Spleen (tissue), 11 donors: Measurements from ENCODE around the gene MAN1A2. TPM values are rescaled to one million over a fixed set of nuclear protein-coding genes. Genes with fewer than 3 reads are reported as not detected.
A peak's percentile ranks its signal among the peaks of the same experiment; 100 is the strongest.

Source experiments
- DNase-seq: peaks from one replicate; pipeline ENCODE4 v3.0.0-alpha.2; 2020
- H3K27ac ChIP-seq, 8 donors: fragments of 200-600 bp; sonication (generic) in 7 of 8; 1 replicate in 4 of 8; 2 replicates in 4 of 8; pipeline versions ENCODE4 v1.5.0 to v1.8.0; 2016 to 2021; ENCODE audit warnings: inconsistent platforms in 4 of 8, mild to moderate bottlenecking in 4 of 8, moderate library complexity in 1 of 8
- H3K27me3 ChIP-seq, 7 donors: fragments of 200-600 bp; sonication (generic) in 6 of 7; replicated peaks in 1 of 7; 1 replicate in 4 of 7; 2 replicates in 3 of 7; pipeline versions ENCODE4 v1.5.0 to v1.8.0; 2016 to 2021; ENCODE audit warnings: inconsistent platforms in 3 of 7, mild to moderate bottlenecking in 1 of 7
- H3K36me3 ChIP-seq, 6 donors: fragments of 200-600 bp; sonication (generic) in 5 of 6; 1 replicate in 4 of 6; 2 replicates in 2 of 6; pipeline versions ENCODE4 v1.5.0 to v1.8.0; 2016 to 2021; ENCODE audit warnings: inconsistent platforms in 2 of 6
- H3K4me1 ChIP-seq, 6 donors: fragments of 200-600 bp; sonication (generic) in 5 of 6; 1 replicate in 3 of 6; 2 replicates in 3 of 6; pipeline versions ENCODE4 v1.5.0 to v1.8.0; 2016 to 2021; ENCODE audit warnings: inconsistent platforms in 3 of 6
- H3K4me3 ChIP-seq, 8 donors: fragments of 200-600 bp; sonication (generic) in 7 of 8; 1 replicate in 4 of 8; 2 replicates in 4 of 8; pipeline versions ENCODE4 v1.5.0 to v1.8.0; 2016 to 2021; ENCODE audit warnings: inconsistent platforms in 4 of 8, mild to moderate bottlenecking in 4 of 8, moderate library complexity in 2 of 8
- H3K9me3 ChIP-seq, 8 donors: fragments of 200-600 bp; sonication (generic) in 7 of 8; 1 replicate in 4 of 8; 2 replicates in 4 of 8; pipeline versions ENCODE4 v1.5.0 to v1.8.0; 2016 to 2021; ENCODE audit warnings: inconsistent platforms in 4 of 8
- POLR2A ChIP-seq, 3 donors: fragments of 450-650 bp; IDR thresholded peaks; one replicate each; pipeline ENCODE4 v1.5.1; 2017; ENCODE audit warnings: antibody characterized with exemption in 3 of 3, mild to moderate bottlenecking in 1 of 3
- POLR2AphosphoS5 ChIP-seq, 3 donors: sonication (generic); formaldehyde crosslinking; IDR thresholded peaks; one replicate each; pipeline ENCODE4 v1.5.1; 2017; ENCODE audit warnings: antibody characterized with exemption in 3 of 3
- WGBS, 5 donors: extraction: QIAGEN DNeasy Blood & Tissue Kit in 3 of 5; methylation state at CpG; one replicate each; pipeline versions ENCODE4 v1.1.5 to v1.1.7; 2013 to 2018; 5-methylcytosine and 5-hydroxymethylcytosine counted together
- intact Hi-C: fragments of 100-400 bp; cut with DNase I; formaldehyde crosslinking; loops from one replicate; pipeline ENCODE4 v1.15.0; 2023; ENCODE audit warnings: low total_unique reads
- polyA plus RNA-seq, 3 donors: library from polyadenylated mRNA; stranded (reverse); fragments of 200-250 nt; gene quantifications; one replicate each; pipeline ENCODE4 v1.2.1, GENCODE V29; 2013
- total RNA-seq, 7 donors: library from RNA; depleted of rRNA in 3 of 7; stranded (reverse); fragments of >200 nt in 3 of 7; fragmentation: NEBNext Ultra II Directional in 4 of 7; extraction: Animal tissue kit (Norgen Biotek cat#: 25700) in 4 of 7; gene quantifications; one replicate each; pipeline versions ENCODE4 v1.1.0 to v1.2.1, GENCODE V29; 2016 to 2021
- TF ChIP-seq, protein P1 (sequence below), 11 experiments: fragments of 200-600 bp in 7 of 11; fragments of 450-650 bp in 4 of 11; sonication (generic) in 4 of 11; IDR thresholded peaks in 8 of 11; conservative IDR thresholded peaks in 3 of 11; 1 replicate in 7 of 11; 2 replicates in 4 of 11; pipeline versions ENCODE4 v1.4.0 to v1.8.0; 2016 to 2021; ENCODE audit warnings: antibody characterized with exemption in 11 of 11, inconsistent platforms in 4 of 11, mild to moderate bottlenecking in 1 of 11
- donor health status: healthy with polysubstance abuse.
- donor health status: DM: no; HTN: no; CAD: no; lungs with moderate emphysema.
- donor health status: DM: no; HTN: no; CAD: no.
- donor health status: Bipolar disorder and iron deficiency.
- donor health status: healthy.
- donor health status: DM: no; HTN: no; CAD: no.
- donor health status: DM: yes; HTN: yes; CAD: no.

The MAN1A2 gene
- total and polyA plus RNA-seq, 10 donors = 4.1 to 52.4 (median 42.6) TPM

DNA sequence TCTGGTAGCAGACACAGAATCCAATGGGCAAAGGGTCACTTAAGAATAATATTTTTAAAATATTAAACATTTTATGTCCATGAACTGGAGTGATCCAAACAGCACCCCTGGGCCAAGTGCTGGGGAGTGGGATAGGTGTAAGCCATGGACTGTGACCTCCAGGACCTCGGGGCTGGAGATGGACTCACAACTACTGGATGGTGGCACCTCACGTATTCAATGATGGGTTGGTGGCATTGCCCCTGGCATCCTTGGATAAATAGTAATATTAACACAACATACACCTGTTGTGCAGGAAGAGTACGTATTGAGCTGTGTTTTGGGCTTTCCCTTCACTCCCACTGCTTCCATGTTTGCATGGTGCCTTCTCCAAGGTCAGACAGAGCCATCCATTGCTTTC is 199.3 kb downstream of the MAN1A2 start:
- Histone ChIP-seq H3K4me3 (no peak overlapping the region), H3K36me3 (no peaks in the 10 kb centered on the region), H3K9me3 (no peaks in the 10 kb centered on the region), H3K27me3 (no peaks in the 10 kb centered on the region), H3K27ac (no peak overlapping the region), H3K4me1 (no peaks in the 10 kb centered on the region)
- TF ChIP-seq POLR2A (IDR thresholded peaks at IDR 0.05) (no peak), POLR2AphosphoS5 (IDR thresholded peaks at IDR 0.05) (no peak)
- TF ChIP-seq, protein P1, sequence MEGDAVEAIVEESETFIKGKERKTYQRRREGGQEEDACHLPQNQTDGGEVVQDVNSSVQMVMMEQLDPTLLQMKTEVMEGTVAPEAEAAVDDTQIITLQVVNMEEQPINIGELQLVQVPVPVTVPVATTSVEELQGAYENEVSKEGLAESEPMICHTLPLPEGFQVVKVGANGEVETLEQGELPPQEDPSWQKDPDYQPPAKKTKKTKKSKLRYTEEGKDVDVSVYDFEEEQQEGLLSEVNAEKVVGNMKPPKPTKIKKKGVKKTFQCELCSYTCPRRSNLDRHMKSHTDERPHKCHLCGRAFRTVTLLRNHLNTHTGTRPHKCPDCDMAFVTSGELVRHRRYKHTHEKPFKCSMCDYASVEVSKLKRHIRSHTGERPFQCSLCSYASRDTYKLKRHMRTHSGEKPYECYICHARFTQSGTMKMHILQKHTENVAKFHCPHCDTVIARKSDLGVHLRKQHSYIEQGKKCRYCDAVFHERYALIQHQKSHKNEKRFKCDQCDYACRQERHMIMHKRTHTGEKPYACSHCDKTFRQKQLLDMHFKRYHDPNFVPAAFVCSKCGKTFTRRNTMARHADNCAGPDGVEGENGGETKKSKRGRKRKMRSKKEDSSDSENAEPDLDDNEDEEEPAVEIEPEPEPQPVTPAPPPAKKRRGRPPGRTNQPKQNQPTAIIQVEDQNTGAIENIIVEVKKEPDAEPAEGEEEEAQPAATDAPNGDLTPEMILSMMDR (IDR thresholded peaks at IDR 0.05 in 8 of 11, conservative IDR thresholded peaks at IDR 0.05 in 3 of 11) = no peak
- intact Hi-C loops = no loop called here
- no peak for DNase-seq
- WGBS, 5 donors = 71 to 87% (median 81%) methylated on average over 3 of the region's 3 CpGs

DNA sequence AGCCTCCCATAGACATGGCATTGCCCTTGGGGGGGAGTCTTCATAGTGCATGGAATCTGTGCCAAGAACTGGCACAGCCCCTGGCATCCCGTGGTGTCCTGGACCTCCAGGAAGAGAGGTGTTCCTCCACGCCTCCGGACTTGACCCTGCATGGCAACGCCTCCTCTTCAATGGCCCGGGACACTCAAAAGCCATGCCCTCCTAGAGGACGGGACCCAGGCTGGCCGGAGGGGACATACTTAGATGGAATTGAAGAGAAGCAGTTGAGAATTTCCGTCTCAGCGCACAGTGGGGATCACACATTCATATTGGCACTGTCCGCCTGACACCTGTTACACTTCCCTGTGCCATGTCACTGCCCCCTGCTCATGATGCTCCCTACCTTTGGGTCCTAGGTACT is 200.2 kb downstream of the MAN1A2 start:
- intact Hi-C loops = no loop called here
- no peak for TF ChIP-seq POLR2AphosphoS5 (IDR thresholded peaks at IDR 0.05)
- TF ChIP-seq, protein P1 (IDR thresholded peaks at IDR 0.05 in 8 of 11, conservative IDR thresholded peaks at IDR 0.05 in 3 of 11) = no peak
- TF ChIP-seq POLR2A (IDR thresholded peaks at IDR 0.05) = no peak
- WGBS, 5 donors = 88 to 96% (median 94%) methylated on average over 10 of the region's 10 CpGs

GRCh38 chr1:117567976-117568375 is 200.7 kb downstream of the MAN1A2 start:
- intact Hi-C loops = no loop called here
- H3K27me3 ChIP-seq = no peaks in the 10 kb centered on the region
- no peaks in the 10 kb centered on the region for H3K9me3 ChIP-seq
- peaks cover 0 to 9% (median 8%) of the 10 kb centered on the region in 6 donors for H3K4me1 ChIP-seq
- no peak for TF ChIP-seq POLR2A (IDR thresholded peaks at IDR 0.05)
- TF ChIP-seq POLR2AphosphoS5 (IDR thresholded peaks at IDR 0.05) = no peak
- TF ChIP-seq, protein P1 (IDR thresholded peaks at IDR 0.05 in 8 of 11, conservative IDR thresholded peaks at IDR 0.05 in 3 of 11) = no peak
- H3K27ac ChIP-seq = no peak overlapping the region
- H3K4me3 ChIP-seq = no peak overlapping the region
- no peak for DNase-seq
- 63 to 83% (median 76%) methylated on average over 3 of the region's 3 CpGs for WGBS, 5 donors
- no peaks in the 10 kb centered on the region for H3K36me3 ChIP-seq

More for the DNA sequence above, 200.2 kb downstream of the MAN1A2 start:
- Histone ChIP-seq H3K27me3 (no peaks in the 10 kb centered on the region), H3K4me1 (peaks cover 0 to 3% (median 3%) of the 10 kb centered on the region in 6 donors), H3K27ac (no peak overlapping the region), H3K9me3 (no peaks in the 10 kb centered on the region), H3K4me3 (no peak overlapping the region), H3K36me3 (no peaks in the 10 kb centered on the region)
- DNase-seq = peak; percentile 64

DNA sequence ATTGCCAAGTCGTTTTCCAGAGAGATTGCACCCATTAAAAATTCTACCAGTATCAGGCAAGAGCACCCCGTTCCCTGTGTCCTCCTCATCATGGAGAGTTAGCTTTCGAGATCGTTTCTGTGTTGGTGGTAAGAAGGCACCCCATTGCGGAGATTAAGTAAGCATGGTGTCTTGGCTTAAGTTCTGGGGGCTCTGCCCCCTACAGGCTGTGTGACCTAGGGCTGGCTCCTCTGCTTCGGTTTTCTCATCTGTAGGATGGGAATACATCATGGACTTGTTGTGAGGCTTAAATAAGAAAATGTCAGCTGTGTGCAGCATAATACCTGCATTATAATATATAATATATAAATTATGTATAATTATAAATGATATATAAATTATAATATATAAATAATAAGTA is 201.8 kb downstream of the MAN1A2 start:
- 85 to 93% (median 90%) methylated on average over 6 of the region's 6 CpGs for WGBS, 5 donors
- H3K36me3 ChIP-seq = no peaks in the 10 kb centered on the region
- no peaks in the 10 kb centered on the region for H3K27me3 ChIP-seq
- no peak for DNase-seq
- H3K4me1 ChIP-seq = peaks cover 0 to 17% (median 16%) of the 10 kb centered on the region in 6 donors
- H3K4me3 ChIP-seq = no peak overlapping the region
- intact Hi-C loops = no loop called here
- H3K9me3 ChIP-seq = no peaks in the 10 kb centered on the region
- no peak overlapping the region for H3K27ac ChIP-seq
- no peak for TF ChIP-seq POLR2A (IDR thresholded peaks at IDR 0.05)

DNA sequence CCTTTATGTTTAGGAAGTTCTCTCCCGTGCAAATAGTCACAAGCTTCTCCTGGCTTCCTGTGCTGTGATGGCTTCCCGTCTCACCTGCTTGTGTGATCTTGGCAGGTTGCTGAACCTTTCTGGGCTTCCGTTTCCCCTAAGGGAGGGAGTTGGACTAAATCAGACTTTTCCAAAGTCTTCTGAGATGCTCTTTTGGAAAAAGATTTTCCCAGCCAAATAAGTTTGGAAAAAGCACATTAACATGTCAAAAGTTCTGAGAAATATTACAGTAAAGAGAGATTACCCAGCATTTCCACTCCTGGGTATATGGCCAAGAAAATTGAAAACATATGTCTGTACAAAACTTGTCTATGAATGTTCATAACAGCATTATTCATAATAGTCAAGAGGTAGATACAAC is 202.6 kb downstream of the MAN1A2 start:
- 47 to 61% (median 53%) methylated on average over 3 of the region's 3 CpGs for WGBS, 5 donors
- no peaks in the 10 kb centered on the region for H3K27me3 ChIP-seq
- H3K4me1 ChIP-seq = peaks cover 0 to 17% (median 16%) of the 10 kb centered on the region in 6 donors
- DNase-seq = no peak
- H3K27ac ChIP-seq = no peak overlapping the region
- no peak overlapping the region for H3K4me3 ChIP-seq
- TF ChIP-seq, protein P1 (IDR thresholded peaks at IDR 0.05 in 8 of 11, conservative IDR thresholded peaks at IDR 0.05 in 3 of 11) = no peak
- TF ChIP-seq POLR2AphosphoS5 (IDR thresholded peaks at IDR 0.05) (no peak), POLR2A (IDR thresholded peaks at IDR 0.05) (no peak)
- no peaks in the 10 kb centered on the region for H3K9me3 ChIP-seq
- intact Hi-C loops = no loop called here
- no peaks in the 10 kb centered on the region for H3K36me3 ChIP-seq
